Endothelial cell of umbilical vein (primary cell): ENCODE data around the gene LPCAT3.

Experiments
- EZH2 ChIP-seq: IDR thresholded peaks from 2 replicates; pipeline ENCODE4 v1.6.1; 2012; ENCODE audit warnings: borderline replicate concordance, low read depth, mild to moderate bottlenecking, moderate library complexity, low read length, inconsistent platforms; ENCODE audit not compliant: severe bottlenecking
- GATA2 ChIP-seq: IDR thresholded peaks from 2 replicates; pipeline ENCODE4 v1.7.0; 2011; ENCODE audit warnings: low read depth, mild to moderate bottlenecking, moderate library complexity, mixed read lengths, low read length; ENCODE audit not compliant: insufficient read length, insufficient read depth
- JUN ChIP-seq: IDR thresholded peaks from 2 replicates; pipeline ENCODE4 v1.6.1; 2011; ENCODE audit warnings: borderline replicate concordance, low read depth; ENCODE audit not compliant: insufficient read length, insufficient read depth
- MYC ChIP-seq: IDR thresholded peaks from one replicate; pipeline ENCODE4 v1.6.1; 2011; ENCODE audit warnings: mild to moderate bottlenecking, low read depth, low read length
- POLR2A ChIP-seq: IDR thresholded peaks from 2 replicates; pipeline ENCODE4 v1.6.1; 2012; ENCODE audit warnings: low read depth, mild to moderate bottlenecking, control low read depth, low read length
- POLR2AphosphoS5 ChIP-seq: IDR thresholded peaks from 2 replicates; pipeline ENCODE4 v1.6.1; 2012; ENCODE audit warnings: low read depth, mild to moderate bottlenecking, control low read depth, low read length, moderate library complexity; ENCODE audit not compliant: insufficient read depth
- TF ChIP-seq, protein P1 (sequence below), 2 donors: IDR thresholded peaks; 1 replicate in 1 of 2; 2 replicates in 1 of 2; pipeline ENCODE4 v1.5.1; 2011; ENCODE audit warnings: low read length in 2 of 2, mild to moderate bottlenecking in 2 of 2, moderate library complexity in 2 of 2, control low read depth in 1 of 2, inconsistent platforms in 1 of 2, low read depth in 1 of 2; ENCODE audit not compliant: insufficient read depth in 1 of 2; ENCODE audit errors: extremely low read depth in 1 of 2

DNA sequence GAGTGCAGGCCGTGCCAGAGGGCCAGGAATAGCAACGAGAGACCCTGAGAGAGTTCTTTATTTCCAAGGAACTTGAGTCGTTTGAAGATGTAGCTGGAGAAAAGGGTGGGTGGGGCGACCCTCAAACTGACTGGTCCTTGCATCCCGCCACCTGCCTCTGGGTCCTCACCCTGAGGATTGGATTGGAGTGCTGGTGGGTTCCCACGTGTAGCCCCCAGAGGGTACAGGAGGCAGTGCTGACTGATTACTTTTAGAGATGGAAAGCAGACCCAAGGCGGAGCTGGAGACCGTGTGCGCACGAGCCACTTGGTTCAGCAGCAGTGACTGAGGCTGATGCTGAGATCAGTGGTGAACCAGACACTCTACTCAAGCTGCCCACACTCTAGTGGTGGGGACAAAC is 40.6 kb downstream of the LPCAT3 start:
- no peak for TF ChIP-seq EZH2
- TF ChIP-seq POLR2AphosphoS5: no peak
- TF ChIP-seq, protein P1, sequence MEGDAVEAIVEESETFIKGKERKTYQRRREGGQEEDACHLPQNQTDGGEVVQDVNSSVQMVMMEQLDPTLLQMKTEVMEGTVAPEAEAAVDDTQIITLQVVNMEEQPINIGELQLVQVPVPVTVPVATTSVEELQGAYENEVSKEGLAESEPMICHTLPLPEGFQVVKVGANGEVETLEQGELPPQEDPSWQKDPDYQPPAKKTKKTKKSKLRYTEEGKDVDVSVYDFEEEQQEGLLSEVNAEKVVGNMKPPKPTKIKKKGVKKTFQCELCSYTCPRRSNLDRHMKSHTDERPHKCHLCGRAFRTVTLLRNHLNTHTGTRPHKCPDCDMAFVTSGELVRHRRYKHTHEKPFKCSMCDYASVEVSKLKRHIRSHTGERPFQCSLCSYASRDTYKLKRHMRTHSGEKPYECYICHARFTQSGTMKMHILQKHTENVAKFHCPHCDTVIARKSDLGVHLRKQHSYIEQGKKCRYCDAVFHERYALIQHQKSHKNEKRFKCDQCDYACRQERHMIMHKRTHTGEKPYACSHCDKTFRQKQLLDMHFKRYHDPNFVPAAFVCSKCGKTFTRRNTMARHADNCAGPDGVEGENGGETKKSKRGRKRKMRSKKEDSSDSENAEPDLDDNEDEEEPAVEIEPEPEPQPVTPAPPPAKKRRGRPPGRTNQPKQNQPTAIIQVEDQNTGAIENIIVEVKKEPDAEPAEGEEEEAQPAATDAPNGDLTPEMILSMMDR (IDR thresholded peaks at IDR 0.05; ENCODE audit: extremely low read depth in 1 of 2, insufficient read depth in 1 of 2, low read depth in 1 of 2, low read length in 2 of 2): no peak
- no peak for TF ChIP-seq POLR2A
- TF ChIP-seq GATA2: no peak
- TF ChIP-seq MYC: no peak
- TF ChIP-seq JUN: no peak
